Suprapubic skin (tissue), 4 donors: ENCODE results near the gene PKMYT1. TPM values are rescaled to one million over a fixed set of nuclear protein-coding genes. Genes with fewer than 3 reads are reported as not detected.

Experiments
- DNase-seq, 2 donors: peaks; one replicate each; pipeline ENCODE4 v3.0.0-alpha.2; 2019; ENCODE audit warnings: low spot score in 2 of 2
- H3K27ac ChIP-seq: fragments of 200-600 bp; sonication (generic); one replicate; pipeline ENCODE4 v1.5.1; 2019
- H3K27me3 ChIP-seq: fragments of 200-600 bp; sonication (generic); one replicate; pipeline ENCODE4 v1.5.1; 2019
- H3K36me3 ChIP-seq: fragments of 200-600 bp; sonication (generic); one replicate; pipeline ENCODE4 v1.5.1; 2019
- H3K4me1 ChIP-seq: fragments of 200-600 bp; sonication (generic); one replicate; pipeline ENCODE4 v1.5.1; 2019
- H3K4me3 ChIP-seq: fragments of 200-600 bp; sonication (generic); one replicate; pipeline ENCODE4 v1.5.1; 2019; ENCODE audit warnings: mild to moderate bottlenecking
- H3K9me3 ChIP-seq: fragments of 200-600 bp; sonication (generic); one replicate; pipeline ENCODE4 v1.5.1; 2019
- CTCF ChIP-seq, 2 donors: fragments of 200-600 bp in 1 of 2; fragments of 450-650 bp in 1 of 2; sonication (generic) in 1 of 2; IDR thresholded peaks; one replicate each; pipeline ENCODE4 v1.5.1; 2016 to 2019; ENCODE audit warnings: antibody characterized with exemption in 2 of 2, mild to moderate bottlenecking in 1 of 2, moderate library complexity in 1 of 2
- EP300 ChIP-seq: sonication (generic); formaldehyde crosslinking; IDR thresholded peaks from one replicate; pipeline ENCODE4 v1.6.1; 2017; ENCODE audit warnings: antibody characterized with exemption
- POLR2A ChIP-seq, 2 donors: fragments of 450-650 bp; IDR thresholded peaks; one replicate each; pipeline ENCODE4 v1.6.1; 2017; ENCODE audit warnings: antibody characterized with exemption in 2 of 2, mild to moderate bottlenecking in 2 of 2, moderate library complexity in 2 of 2
- POLR2AphosphoS5 ChIP-seq, 3 donors: sonication (generic); formaldehyde crosslinking; IDR thresholded peaks; one replicate each; pipeline ENCODE4 v1.6.1; 2017; ENCODE audit warnings: antibody characterized with exemption in 3 of 3
- WGBS: methylation state at CpG from one replicate; pipeline ENCODE4 v1.1.5; 2018; 5-methylcytosine and 5-hydroxymethylcytosine counted together
- total RNA-seq, 4 donors: library from RNA; depleted of rRNA; stranded (reverse); fragments of >200 nt; gene quantifications; one replicate each; pipeline ENCODE4 v1.1.0, GENCODE V29; 2016

PKMYT1 gene
- total RNA-seq, 4 donors from 2014 or later = 1.9 to 6.4 (median 4.7) TPM

GRCh38 chr16:3017344-3017743 lies 37.1 kb upstream of the PKMYT1 start:
- TF ChIP-seq POLR2A (IDR thresholded peaks at IDR 0.05) (no peak), CTCF (IDR thresholded peaks at IDR 0.05) (no peak), POLR2AphosphoS5 (IDR thresholded peaks at IDR 0.05) (no peak), EP300 (no peak)
- Histone ChIP-seq H3K4me3 (no peak overlapping the region), H3K9me3 (no peaks in the 10 kb centered on the region), H3K27ac (no peak overlapping the region), H3K36me3 (no peaks in the 10 kb centered on the region), H3K27me3 (peaks cover 43% of the 10 kb centered on the region), H3K4me1 (peaks cover 41% of the 10 kb centered on the region)
- no peak for DNase-seq
- WGBS = 62% methylated on average over 15 of the region's 20 CpGs

- peaks cover 56% of the 10 kb centered on the region for H3K27me3 ChIP-seq
- 95% methylated on average over 6 of the region's 13 CpGs for WGBS
- no peak overlapping the region for H3K27ac ChIP-seq
- DNase-seq = no peak
- no peaks in the 10 kb centered on the region for H3K9me3 ChIP-seq
- H3K4me3 ChIP-seq = no peak overlapping the region
- TF ChIP-seq POLR2A (IDR thresholded peaks at IDR 0.05) = no peak
- TF ChIP-seq EP300 = no peak
- no peak for TF ChIP-seq CTCF (IDR thresholded peaks at IDR 0.05)
- no peak for TF ChIP-seq POLR2AphosphoS5 (IDR thresholded peaks at IDR 0.05)
- H3K36me3 ChIP-seq = no peaks in the 10 kb centered on the region
- H3K4me1 ChIP-seq = peaks cover 32% of the 10 kb centered on the region
These were observed 35.7 kb upstream of the PKMYT1 start for GRCh38 chr16:3015865-3016521.

GRCh38 chr16:3014971-3015370 lies 34.7 kb upstream of the PKMYT1 start:
- H3K4me3 ChIP-seq = no peak overlapping the region
- H3K27me3 ChIP-seq = peaks cover 66% of the 10 kb centered on the region
- no peaks in the 10 kb centered on the region for H3K36me3 ChIP-seq
- whole genome bisulfite sequencing = 83% methylated on average over 6 of the region's 6 CpGs
- H3K4me1 ChIP-seq = peaks cover 24% of the 10 kb centered on the region
- TF ChIP-seq POLR2A (IDR thresholded peaks at IDR 0.05) (no peak), EP300 (no peak), CTCF (IDR thresholded peaks at IDR 0.05) (no peak), POLR2AphosphoS5 (IDR thresholded peaks at IDR 0.05) (no peak)
- no peak for DNase-seq
- H3K27ac ChIP-seq = no peak overlapping the region
- H3K9me3 ChIP-seq = no peaks in the 10 kb centered on the region

- Histone ChIP-seq H3K36me3 (no peaks in the 10 kb centered on the region), H3K27me3 (peaks cover 70% of the 10 kb centered on the region), H3K27ac (no peak overlapping the region), H3K4me3 (no peak overlapping the region), H3K4me1 (peaks cover 17% of the 10 kb centered on the region), H3K9me3 (no peaks in the 10 kb centered on the region)
- TF ChIP-seq CTCF (IDR thresholded peaks at IDR 0.05) = no peak
- TF ChIP-seq POLR2A (IDR thresholded peaks at IDR 0.05) = no peak
- TF ChIP-seq EP300 = no peak
- TF ChIP-seq POLR2AphosphoS5 (IDR thresholded peaks at IDR 0.05) = no peak
- no peak for DNase-seq
- WGBS = 64% methylated on average over 10 of the region's 12 CpGs
These were observed 33.9 kb upstream of the PKMYT1 start for GRCh38 chr16:3013998-3014690.

GRCh38 chr16:3013491-3013951 lies 33.3 kb upstream of the PKMYT1 start:
- 60% methylated on average over 4 of the region's 27 CpGs for WGBS
- H3K4me1 ChIP-seq = peaks cover 19% of the 10 kb centered on the region
- DNase-seq = no peak
- H3K4me3 ChIP-seq = no peak overlapping the region
- H3K27ac ChIP-seq = no peak overlapping the region
- TF ChIP-seq POLR2AphosphoS5 (IDR thresholded peaks at IDR 0.05) (no peak), CTCF (IDR thresholded peaks at IDR 0.05) (no peak), POLR2A (IDR thresholded peaks at IDR 0.05) (no peak)
- H3K9me3 ChIP-seq = no peaks in the 10 kb centered on the region
- H3K36me3 ChIP-seq = no peaks in the 10 kb centered on the region
- H3K27me3 ChIP-seq = peaks cover 69% of the 10 kb centered on the region
